GM18519 (cell line): ENCODE data around the gene ZNF350.
A peak's percentile ranks its signal among the peaks of the same experiment; 100 is the strongest.
"Not testable (repeated sequence)": the region's sequence is repeated elsewhere in the genome, so short reads cannot be mapped to it uniquely, and the experiment has no call there.

Source experiments
- ATAC-seq: cut with Tn5 transposase; IDR thresholded peaks from one replicate; pipeline ENCODE4 v1.9.1; 2021; ENCODE audit warnings: mild to moderate bottlenecking, moderate library complexity; ENCODE audit not compliant: unreplicated experiment, low FRiP score

Gene ZNF350

DNA sequence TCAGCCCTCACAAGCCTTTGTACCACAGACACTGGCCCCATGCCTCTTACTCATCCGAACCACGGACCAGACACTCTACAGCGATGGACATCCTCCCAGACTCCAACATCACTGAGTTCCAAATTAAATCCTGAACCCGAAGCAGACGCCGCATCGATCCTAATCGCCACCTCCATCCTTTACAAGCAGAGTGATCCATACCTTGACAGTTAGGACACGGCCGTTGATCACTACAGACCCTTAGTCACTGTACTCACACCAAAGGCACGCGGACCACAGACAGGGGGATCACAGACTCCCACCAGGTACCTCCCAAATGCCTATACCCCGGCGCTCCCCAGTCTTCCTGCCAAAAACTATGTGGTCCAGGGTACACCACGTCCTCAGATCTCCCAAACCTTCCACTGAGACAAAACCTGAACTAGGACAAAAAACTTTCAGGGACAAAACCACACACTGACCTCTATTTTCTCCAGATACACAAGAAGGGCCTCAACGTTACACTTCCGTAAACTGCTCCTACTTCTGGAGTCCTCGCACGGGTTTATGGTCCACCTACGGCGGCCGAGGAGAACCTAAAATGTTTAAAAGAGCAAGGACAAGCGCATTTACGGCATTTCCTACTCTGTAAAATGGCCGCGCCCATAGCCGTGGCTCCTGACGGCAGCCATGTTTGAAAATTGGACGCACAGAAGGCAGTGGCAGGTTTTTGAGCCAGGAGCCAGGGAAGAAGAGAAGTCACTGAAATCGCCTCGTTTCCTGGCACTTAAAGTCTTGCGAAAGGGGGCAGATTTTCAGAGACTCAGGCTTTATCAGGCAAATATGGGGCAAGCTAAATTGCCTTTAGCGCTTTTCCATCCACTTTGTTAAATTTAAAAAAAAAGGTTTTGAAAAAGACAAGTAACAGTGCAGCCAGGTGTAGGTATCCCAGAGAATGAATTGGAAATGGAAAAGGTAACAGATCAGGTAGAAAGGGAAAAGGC, at the start of gene ZNF350:
TSS of gene ZNF350 (minus strand) at position 532 of the 983 bp plus-strand sequence. CDS start 12,480 bp downstream, outside the sequence.
- ATAC-seq = peak; percentile 73

DNA sequence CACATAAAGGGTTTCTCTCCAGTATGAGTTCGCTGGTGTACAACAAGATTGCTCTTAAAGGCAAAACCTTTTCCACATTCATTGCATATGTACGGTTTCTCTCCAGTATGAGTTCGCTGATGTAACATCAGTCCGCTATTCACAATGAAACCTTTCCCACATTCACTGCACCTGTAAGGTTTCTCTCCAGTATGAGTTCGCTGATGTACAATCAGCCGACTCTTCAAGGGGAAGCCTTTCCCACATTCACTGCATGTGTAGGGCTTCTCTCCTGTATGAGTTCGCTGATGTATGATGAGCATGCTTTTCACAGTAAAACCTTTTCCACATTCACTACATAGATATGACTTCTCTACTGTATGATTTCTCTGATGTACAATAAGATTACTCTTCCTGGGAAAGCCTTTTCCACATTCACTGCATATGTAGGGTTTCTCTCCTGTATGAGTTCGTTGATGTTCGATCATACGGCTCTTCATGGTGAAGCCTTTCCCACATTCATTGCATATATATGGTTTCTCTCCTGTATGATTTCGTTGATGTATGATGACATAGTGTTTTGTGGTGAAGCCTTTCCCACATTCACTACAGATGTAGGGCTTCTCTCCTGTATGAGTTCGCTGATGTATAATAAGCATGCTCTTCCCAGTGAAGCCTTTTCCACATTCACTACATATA, 47.5 kb upstream of the ZNF350 start:
- ATAC-seq = no peak

DNA sequence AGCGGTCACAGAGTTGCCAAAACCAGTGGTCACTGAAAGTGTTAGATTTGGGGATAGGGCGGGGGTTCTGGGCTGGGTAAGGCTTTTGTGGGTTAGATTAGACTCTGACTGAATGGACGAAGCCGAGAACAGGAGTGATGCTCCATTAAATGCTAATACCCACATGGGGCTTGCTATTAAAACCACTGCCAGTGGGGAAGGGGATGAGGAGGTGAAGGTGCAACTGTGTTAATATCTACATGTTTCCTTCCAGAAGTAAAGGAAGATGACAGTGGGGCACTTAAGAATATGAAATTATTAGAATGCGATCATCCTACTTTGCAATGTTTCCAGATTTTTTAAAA, 42.1 kb upstream of the ZNF350 start:
- no peak for ATAC-seq

GRCh38 chr19:52028027-52028779, 41.6 kb upstream of the ZNF350 start, which contains the start of gene ZNF614:
TSS of gene ZNF614 (minus strand) at chr19:52028379. CDS start at chr19:52025745, 2,634 bp downstream.
- peak; percentile 51 for ATAC-seq

DNA sequence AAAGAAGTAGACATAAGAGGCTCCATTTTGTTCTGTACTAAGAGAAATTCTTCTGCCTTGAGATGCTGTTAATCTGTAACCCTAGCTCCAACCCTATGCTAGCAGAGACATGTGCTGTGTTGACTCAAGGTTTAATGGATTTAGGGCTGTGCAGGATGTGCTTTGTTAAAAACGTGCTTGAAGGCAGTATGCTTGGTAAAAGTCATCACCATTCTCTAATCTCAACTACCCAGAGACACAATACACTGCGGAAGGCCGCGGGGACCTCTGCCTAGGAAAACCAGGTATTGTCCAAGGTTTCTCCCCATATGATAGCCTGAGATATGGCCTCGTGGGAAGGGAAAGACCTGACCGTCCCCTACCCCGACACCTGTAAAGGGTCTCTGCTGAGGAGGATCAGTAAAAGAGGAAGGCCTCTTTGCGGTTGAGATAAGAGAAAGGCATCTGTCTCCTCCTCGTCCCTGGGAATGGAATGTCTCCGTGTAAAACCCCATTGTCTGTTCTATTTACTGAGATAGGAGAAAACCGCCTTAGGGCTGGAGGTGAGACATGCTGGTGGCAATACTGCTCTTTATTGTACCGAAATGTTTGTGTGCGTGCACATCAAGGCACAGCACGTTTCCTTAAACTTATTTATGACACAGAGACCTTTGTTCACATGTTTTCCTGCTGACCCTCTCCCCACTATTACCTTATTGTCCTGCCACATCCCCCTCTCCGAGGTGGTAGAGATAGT, 39.8 kb upstream of the ZNF350 start:
- ATAC-seq = not testable (repeated sequence)

- ATAC-seq = not testable (repeated sequence)
These were observed 37.8 kb upstream of the ZNF350 start for GRCh38 chr19:52024478-52024877.

- ATAC-seq = no peak
These were observed 35.6 kb upstream of the ZNF350 start for GRCh38 chr19:52022193-52022592.

GRCh38 chr19:52020506-52020905, 33.9 kb upstream of the ZNF350 start:
- ATAC-seq = no peak

DNA sequence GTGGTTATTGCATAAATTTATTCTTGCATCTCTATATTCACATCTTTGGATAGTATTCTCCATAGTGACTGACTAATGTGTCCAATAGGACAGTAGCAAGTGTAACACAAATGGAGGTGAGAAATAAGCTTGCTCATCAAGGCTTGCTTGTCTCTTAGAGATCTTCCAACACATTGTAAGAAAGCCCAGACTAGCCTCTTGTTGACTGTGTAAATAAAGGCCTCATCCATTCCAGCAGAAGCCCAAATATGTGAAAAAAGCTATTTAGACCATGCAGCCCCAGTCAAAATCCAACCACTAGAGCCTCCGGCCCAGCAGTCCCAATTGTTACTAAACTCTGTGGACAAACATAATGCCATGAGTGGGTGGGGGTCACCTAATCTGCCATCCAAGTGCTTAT, 24.0 kb upstream of the ZNF350 start:
- ATAC-seq = no peak

DNA sequence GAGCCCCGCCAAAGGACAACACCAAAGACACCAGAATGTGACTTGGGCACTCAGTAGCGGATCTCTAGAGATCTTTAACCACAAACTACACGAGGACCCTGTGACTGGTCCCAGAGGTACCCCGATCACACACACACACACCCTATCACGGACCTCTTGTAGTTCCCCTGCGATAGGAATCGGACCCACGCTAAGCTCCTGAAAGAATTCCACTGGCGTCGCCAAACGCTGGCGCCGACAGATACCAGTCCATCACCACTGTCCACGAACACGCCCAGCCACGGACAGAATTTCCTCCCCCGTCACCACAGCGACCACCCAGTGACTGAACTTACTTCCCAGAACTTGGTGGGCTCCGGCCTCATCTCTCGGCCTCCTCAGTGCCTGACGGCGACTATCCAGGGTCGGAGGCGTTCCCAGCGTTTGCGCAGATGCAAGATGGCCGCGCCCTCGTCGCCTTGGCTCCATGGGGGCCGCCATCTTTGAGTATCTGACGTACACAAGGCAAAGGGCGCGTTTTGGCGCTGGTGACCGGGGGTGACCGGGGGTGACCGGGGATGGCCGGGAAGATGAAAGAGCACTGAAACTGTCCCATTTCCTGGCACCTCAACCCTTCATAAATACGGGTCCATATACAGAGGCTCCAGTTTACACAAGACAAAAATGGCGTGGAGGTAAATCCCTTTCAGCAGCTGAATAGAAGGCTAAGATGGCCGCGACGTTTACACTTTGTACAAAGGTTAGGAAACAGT, 21.3 kb upstream of the ZNF350 start, which contains the start of gene ZNF615:
TSS of gene ZNF615 (minus strand) at position 406 of the 752 bp plus-strand sequence. CDS start 4,500 bp downstream, outside the sequence.
- ATAC-seq = peak; percentile 58

DNA sequence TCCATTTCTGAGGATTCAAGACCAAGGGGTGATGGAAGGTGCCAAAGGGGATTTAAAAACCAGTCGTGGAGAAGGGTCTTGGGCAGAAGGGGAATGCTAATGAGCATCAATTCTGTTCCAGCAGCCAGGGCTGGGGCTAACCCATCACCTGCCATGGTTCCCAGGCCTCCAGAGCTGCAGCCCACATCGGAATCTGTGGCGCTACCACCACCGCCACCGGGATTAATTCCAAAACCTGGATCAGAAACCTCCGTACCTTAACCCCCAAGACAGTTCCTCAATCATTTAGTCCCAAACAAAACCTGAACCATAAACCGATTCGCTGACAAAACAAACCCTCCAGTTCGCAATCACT, 20.8 kb upstream of the ZNF350 start:
- ATAC-seq = no peak

- no peak for ATAC-seq
These were observed 7.5 kb upstream of the ZNF350 start for GRCh38 chr19:51994048-51994644.

GRCh38 chr19:51993422-51993821, 6.8 kb upstream of the ZNF350 start:
- ATAC-seq = no peak

- ATAC-seq = no peak
These were observed 3.3 kb downstream of the ZNF350 start for GRCh38 chr19:51983361-51983760.

DNA sequence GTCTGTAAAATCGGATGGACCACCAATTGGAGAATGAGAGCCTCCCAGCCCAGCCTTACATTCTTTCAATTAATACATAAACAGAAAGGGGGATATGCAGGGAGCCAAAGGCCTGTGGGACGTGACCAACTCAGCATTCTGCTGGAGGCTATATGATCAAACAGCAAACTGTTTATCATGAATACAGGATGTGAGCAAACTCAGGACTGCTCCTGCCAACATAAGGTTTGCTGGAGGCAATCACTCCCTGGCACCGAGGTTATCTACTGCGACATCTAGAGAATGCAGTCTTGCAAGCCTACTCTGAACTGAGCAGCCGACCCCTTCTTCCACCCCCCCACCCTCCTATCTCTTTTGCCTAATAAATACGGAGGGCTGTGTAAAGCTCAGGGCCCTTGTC, 5.7 kb downstream of the ZNF350 start:
- ATAC-seq = not testable (repeated sequence)

DNA sequence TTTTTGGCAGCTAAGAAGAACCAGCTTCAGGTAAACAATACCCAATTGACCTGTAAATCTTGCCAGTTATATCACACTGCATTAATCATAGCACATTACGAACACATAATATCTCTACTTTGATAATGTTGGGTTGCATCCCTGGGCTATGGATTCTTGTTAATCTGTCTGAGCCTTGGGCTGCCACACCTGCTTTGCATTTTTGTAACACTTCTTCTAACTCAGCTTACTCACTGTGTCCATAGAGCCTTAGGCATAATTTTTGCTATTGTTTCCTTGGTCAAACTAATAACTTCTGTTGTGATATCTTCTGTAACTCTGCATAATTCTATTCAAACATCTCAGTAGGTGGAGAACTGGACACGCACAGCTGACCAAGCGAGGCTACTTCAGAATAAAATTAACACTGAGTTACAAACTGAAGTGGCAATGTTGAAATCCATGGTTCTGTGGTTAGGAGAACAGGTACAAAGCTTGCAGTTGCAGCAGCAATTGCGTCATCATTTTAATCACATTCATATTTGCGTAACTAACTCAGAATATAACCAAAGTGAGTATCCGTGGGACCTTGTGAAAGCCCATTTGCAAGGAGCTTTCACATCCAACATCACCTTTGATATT, 6.4 kb downstream of the ZNF350 start:
- no peak for ATAC-seq

DNA sequence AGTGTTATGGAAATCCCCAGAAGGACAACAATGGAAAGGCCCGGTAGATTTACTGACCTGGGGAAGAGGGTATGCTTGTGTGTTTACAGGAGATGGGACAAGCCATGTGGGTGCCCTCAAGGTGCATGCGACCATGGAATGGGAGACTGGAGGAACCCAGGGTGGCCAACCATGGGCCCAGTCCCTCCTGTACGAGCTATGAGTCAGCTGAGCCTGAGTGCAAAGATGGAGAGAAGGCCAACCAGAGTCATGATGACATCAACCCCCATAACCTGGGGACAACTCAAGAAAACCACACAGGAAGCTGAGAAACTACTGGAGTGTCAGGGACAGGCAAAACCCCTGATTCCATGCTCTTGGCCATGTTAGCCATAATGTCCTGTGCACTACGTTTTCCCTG, 7.8 kb downstream of the ZNF350 start:
- ATAC-seq = no peak

DNA sequence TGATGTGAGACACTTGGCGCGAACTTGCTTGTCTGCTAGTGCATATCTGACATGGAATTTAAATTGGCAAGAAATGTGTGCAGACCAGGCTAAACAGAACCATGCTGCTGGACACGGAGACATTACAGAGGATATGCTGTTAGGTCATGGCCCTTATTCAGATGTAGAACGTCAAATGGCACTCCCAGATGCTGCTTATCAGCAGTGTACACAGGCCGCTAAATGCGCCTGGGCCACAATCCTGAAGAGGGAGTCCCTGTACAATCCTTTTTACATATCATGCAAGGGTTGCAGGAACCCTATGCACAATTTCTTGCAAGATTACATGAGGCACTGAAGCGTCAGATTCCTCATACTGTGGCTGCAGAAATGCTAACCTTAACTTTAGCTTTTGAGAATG, 9.3 kb downstream of the ZNF350 start:
- ATAC-seq = no peak

GRCh38 chr19:51976852-51977251, 9.8 kb downstream of the ZNF350 start:
- ATAC-seq = no peak
